Stimulated activated CD8-positive, alpha-beta memory T cell treated with anti-CD3 and anti-CD28 coated beads, Interleukin-4, amount 100 ng/mL, for 24 hours (primary cell): Measurements from ENCODE around the gene TXNDC2.
"Not testable (repeated sequence)": the region's sequence is repeated elsewhere in the genome, so short reads cannot be mapped to it uniquely, and the experiment has no call there.

Source experiments
- DNase-seq: peaks from one replicate; pipeline ENCODE4 v3.0.0-alpha.2; 2020; ENCODE audit warnings: low read depth

TXNDC2 gene

GRCh38 chr18:9885170-9886004 lies at the start of gene TXNDC2:
Gene TXNDC2 (plus strand): TSS chr18:9885973. CDS start chr18:9886681, 708 bp downstream.
- DNase-seq = no peak

GRCh38 chr18:9838144-9838877 lies 47.5 kb upstream of the TXNDC2 start:
- no peak for DNase-seq

GRCh38 chr18:9839211-9839610 lies 46.6 kb upstream of the TXNDC2 start:
- DNase-seq = no peak

- no peak for DNase-seq
Observed at GRCh38 chr18:9839853-9840252, 45.9 kb upstream of the TXNDC2 start.

- no peak for DNase-seq
Observed at GRCh38 chr18:9841752-9842151, 44.0 kb upstream of the TXNDC2 start.

GRCh38 chr18:9842448-9842847 lies 43.3 kb upstream of the TXNDC2 start:
- DNase-seq = no peak

- DNase-seq = no peak
Observed at GRCh38 chr18:9845256-9845655, 40.5 kb upstream of the TXNDC2 start.

GRCh38 chr18:9846162-9846925 lies 39.4 kb upstream of the TXNDC2 start:
- DNase-seq = no peak

GRCh38 chr18:9848170-9848879 lies 37.4 kb upstream of the TXNDC2 start:
- no peak for DNase-seq

- DNase-seq = no peak
Observed at GRCh38 chr18:9849407-9850283, 36.1 kb upstream of the TXNDC2 start.

- DNase-seq = no peak
Observed at GRCh38 chr18:9850309-9850708, 35.5 kb upstream of the TXNDC2 start.

GRCh38 chr18:9851511-9851910 lies 34.3 kb upstream of the TXNDC2 start:
- DNase-seq = no peak

GRCh38 chr18:9852266-9853081 lies 33.3 kb upstream of the TXNDC2 start:
- DNase-seq = no peak

- DNase-seq = no peak
Observed at GRCh38 chr18:9854801-9855676, 30.7 kb upstream of the TXNDC2 start.

GRCh38 chr18:9855681-9856080 lies 30.1 kb upstream of the TXNDC2 start:
- no peak for DNase-seq

- DNase-seq = no peak
Observed at GRCh38 chr18:9856092-9856491, 29.7 kb upstream of the TXNDC2 start.

GRCh38 chr18:9857479-9857998 lies 28.2 kb upstream of the TXNDC2 start:
- not testable (repeated sequence) for DNase-seq

GRCh38 chr18:9858642-9859041 lies 27.1 kb upstream of the TXNDC2 start:
- DNase-seq = no peak

GRCh38 chr18:9859232-9859631 lies 26.5 kb upstream of the TXNDC2 start:
- no peak for DNase-seq
